OCI-LY1 (cell line): ENCODE data around the gene PLEK.

Source experiments
- H2AFZ ChIP-seq: fragments of 200-600 bp; sonication (generic), shearing (Covaris generic); 2 replicates; pipeline ENCODE4 v1.6.0; 2014; ENCODE audit warnings: antibody characterized with exemption, mild to moderate bottlenecking, low read length
- H3F3A ChIP-seq: fragments of 200-600 bp; sonication (generic), shearing (Covaris generic); 2 replicates; pipeline ENCODE4 v1.6.0; 2014; ENCODE audit warnings: mild to moderate bottlenecking, antibody characterized with exemption, low read length, moderate library complexity; ENCODE audit not compliant: insufficient read depth
- H3K27ac ChIP-seq: fragments of 200-600 bp; sonication (generic); 2 replicates; pipeline ENCODE4 v1.5.1; 2014; ENCODE audit warnings: low read length, mixed run types, mild to moderate bottlenecking, low read depth; ENCODE audit not compliant: poor library complexity, severe bottlenecking
- H3K27me3 ChIP-seq: fragments of 200-600 bp; sonication (generic); 2 replicates; pipeline ENCODE4 v1.6.0; 2014; ENCODE audit warnings: antibody characterized with exemption, mild to moderate bottlenecking, low read length, moderate library complexity; ENCODE audit not compliant: insufficient read depth
- H3K36me3 ChIP-seq: fragments of 200-600 bp; sonication (generic); 2 replicates; pipeline ENCODE4 v1.6.1; 2014; ENCODE audit warnings: mild to moderate bottlenecking, antibody characterized with exemption, low read length, moderate library complexity, mixed read lengths; ENCODE audit not compliant: insufficient read depth
- H3K4me1 ChIP-seq: fragments of 200-600 bp; sonication (generic); 2 replicates; pipeline ENCODE4 v1.5.1; 2014; ENCODE audit warnings: mild to moderate bottlenecking, low read length, moderate library complexity; ENCODE audit not compliant: insufficient read depth, severe bottlenecking
- H3K4me2 ChIP-seq: fragments of 200-600 bp; sonication (generic), shearing (Covaris generic); 2 replicates; pipeline ENCODE4 v1.6.1; 2014; ENCODE audit warnings: low read length
- H3K4me3 ChIP-seq: fragments of 200-600 bp; sonication (generic); 2 replicates; pipeline ENCODE4 v1.5.1; 2014; ENCODE audit warnings: low read length, low read depth, mild to moderate bottlenecking, mixed read lengths; ENCODE audit not compliant: poor library complexity, severe bottlenecking
- H3K79me2 ChIP-seq: fragments of 200-600 bp; shearing (Covaris generic); 2 replicates; pipeline ENCODE4 v1.6.1; 2016; ENCODE audit warnings: mixed run types, low read length, mixed read lengths; ENCODE audit not compliant: insufficient read depth
- H3K9ac ChIP-seq: fragments of 200-600 bp; sonication (generic), shearing (Covaris generic); 2 replicates; pipeline ENCODE4 v1.6.1; 2014; ENCODE audit warnings: mild to moderate bottlenecking, low read length, mixed read lengths
- H3K9me2 ChIP-seq: fragments of 200-600 bp; sonication (generic), shearing (Covaris generic); 2 replicates; pipeline ENCODE4 v1.6.1; 2014; ENCODE audit warnings: low read depth, mild to moderate bottlenecking, low read length, mixed read lengths
- H3K9me3 ChIP-seq: fragments of 200-600 bp; shearing (Covaris generic); 2 replicates; pipeline ENCODE4 v1.6.1; 2014; ENCODE audit warnings: low read length, mixed read lengths
- H4K20me1 ChIP-seq: fragments of 200-600 bp; sonication (generic), shearing (Covaris generic); 2 replicates; pipeline ENCODE4 v1.6.0; 2016; ENCODE audit warnings: mild to moderate bottlenecking, low read length; ENCODE audit not compliant: insufficient read depth
- EZH2 ChIP-seq: fragments of 200-600 bp; sonication (generic), shearing (Covaris generic); IDR thresholded peaks from 2 replicates; pipeline ENCODE4 v1.8.0; 2017; ENCODE audit warnings: borderline replicate concordance, mixed run types, mild to moderate bottlenecking, antibody characterized with exemption, low read length, moderate library complexity, mixed read lengths
- TF ChIP-seq, protein P1 (sequence below): fragments of 200-600 bp; sonication (generic), shearing (Covaris generic); IDR thresholded peaks from 2 replicates; pipeline ENCODE4 v1.5.1; 2017; ENCODE audit warnings: mild to moderate bottlenecking, antibody characterized with exemption, low read length, moderate library complexity, mixed read lengths

The PLEK gene

DNA sequence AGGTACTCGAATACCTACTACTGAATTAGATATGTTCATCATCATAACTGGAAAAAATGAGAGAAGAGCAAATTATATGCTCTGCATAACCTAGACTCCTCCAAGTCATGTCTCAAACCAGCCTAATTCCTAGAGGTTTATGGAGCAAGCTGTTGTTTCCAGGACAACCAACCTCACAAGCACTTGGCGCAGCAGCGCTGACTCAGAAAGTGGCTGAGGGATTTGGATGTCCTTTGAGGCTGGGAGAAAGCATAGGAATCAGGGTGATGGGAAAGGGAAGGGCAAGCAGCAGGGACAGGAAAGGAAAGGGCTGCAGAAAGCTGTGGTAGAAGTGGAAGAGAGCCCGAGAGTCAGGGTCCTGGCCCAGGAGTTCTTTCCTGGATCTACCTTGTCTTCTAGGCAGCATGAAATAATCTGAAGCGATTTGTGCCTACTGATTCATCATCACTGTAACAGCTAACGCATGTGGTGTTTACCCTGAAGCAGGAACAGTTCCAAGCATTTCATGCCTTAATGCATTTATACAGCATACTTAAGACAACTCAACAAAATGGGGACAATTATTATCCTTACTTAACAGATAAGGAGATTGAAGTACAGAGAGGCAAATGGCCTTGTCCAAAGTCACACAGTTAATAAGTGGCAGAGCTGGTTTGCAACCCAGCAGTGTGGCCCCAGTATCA, 3.7 kb downstream of the PLEK start:
- Histone ChIP-seq H4K20me1 (no peaks in the 10 kb centered on the region), H3K9ac (no peak overlapping the region), H3K4me2 (no peak overlapping the region)

DNA sequence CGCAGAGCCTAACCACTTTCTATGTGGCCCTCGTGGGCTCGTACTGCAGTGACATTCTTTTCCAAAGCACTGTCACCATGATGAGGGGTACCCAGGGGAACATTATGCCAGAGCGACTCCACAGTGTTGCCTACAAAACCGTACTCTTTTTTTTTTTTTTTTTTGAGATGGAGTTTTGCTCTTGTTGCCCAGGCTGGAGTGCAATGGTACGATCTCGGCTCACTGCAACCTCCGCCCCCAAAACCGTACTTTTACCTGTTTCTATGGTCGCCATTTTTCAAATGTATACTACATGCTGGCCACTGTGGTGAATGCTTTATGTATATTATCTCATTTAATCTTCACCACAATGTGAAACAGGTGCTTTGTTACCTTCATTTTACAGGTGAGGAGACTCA, 4.3 kb downstream of the PLEK start:
- Histone ChIP-seq H3K36me3 (peaks cover 26% of the 10 kb centered on the region), H3K9me2 (no peaks in the 10 kb centered on the region), H3K79me2 (peaks cover 4% of the 10 kb centered on the region; the same call in 1 of the 2 replicates), H2AFZ (no peak overlapping the region), H3K4me1 (peaks cover 49% of the 10 kb centered on the region), H3K4me2 (no peak overlapping the region), H3K4me3 (no peak overlapping the region), H3K9me3 (peaks cover 18% of the 10 kb centered on the region), H3K27ac (no peak overlapping the region), H4K20me1 (no peaks in the 10 kb centered on the region), H3K9ac (no peak overlapping the region), H3K27me3 (no peaks in the 10 kb centered on the region), H3F3A (no peaks in the 10 kb centered on the region)
- TF ChIP-seq, protein P1, sequence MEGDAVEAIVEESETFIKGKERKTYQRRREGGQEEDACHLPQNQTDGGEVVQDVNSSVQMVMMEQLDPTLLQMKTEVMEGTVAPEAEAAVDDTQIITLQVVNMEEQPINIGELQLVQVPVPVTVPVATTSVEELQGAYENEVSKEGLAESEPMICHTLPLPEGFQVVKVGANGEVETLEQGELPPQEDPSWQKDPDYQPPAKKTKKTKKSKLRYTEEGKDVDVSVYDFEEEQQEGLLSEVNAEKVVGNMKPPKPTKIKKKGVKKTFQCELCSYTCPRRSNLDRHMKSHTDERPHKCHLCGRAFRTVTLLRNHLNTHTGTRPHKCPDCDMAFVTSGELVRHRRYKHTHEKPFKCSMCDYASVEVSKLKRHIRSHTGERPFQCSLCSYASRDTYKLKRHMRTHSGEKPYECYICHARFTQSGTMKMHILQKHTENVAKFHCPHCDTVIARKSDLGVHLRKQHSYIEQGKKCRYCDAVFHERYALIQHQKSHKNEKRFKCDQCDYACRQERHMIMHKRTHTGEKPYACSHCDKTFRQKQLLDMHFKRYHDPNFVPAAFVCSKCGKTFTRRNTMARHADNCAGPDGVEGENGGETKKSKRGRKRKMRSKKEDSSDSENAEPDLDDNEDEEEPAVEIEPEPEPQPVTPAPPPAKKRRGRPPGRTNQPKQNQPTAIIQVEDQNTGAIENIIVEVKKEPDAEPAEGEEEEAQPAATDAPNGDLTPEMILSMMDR, result no peak
- no peak for TF ChIP-seq EZH2

More for the DNA sequence above, 3.7 kb downstream of the PLEK start:
- Histone ChIP-seq H3K9me3 (peaks cover 18% of the 10 kb centered on the region), H3K9me2 (no peaks in the 10 kb centered on the region), H3K27me3 (no peaks in the 10 kb centered on the region), H3K27ac (peak overlapping the region; percentile 54), H3K36me3 (peaks cover 26% of the 10 kb centered on the region), H3K4me1 (peaks cover 54% of the 10 kb centered on the region), H3F3A (0 out of 2 replicates have a peak, but pooled peaks cover 3% of the 10 kb centered on the region), H3K79me2 (peaks cover 4% of the 10 kb centered on the region; the same call in 1 of the 2 replicates), H2AFZ (no peak overlapping the region), H3K4me3 (no peak overlapping the region)
- TF ChIP-seq, protein P1, result no peak
- TF ChIP-seq EZH2, result no peak

DNA sequence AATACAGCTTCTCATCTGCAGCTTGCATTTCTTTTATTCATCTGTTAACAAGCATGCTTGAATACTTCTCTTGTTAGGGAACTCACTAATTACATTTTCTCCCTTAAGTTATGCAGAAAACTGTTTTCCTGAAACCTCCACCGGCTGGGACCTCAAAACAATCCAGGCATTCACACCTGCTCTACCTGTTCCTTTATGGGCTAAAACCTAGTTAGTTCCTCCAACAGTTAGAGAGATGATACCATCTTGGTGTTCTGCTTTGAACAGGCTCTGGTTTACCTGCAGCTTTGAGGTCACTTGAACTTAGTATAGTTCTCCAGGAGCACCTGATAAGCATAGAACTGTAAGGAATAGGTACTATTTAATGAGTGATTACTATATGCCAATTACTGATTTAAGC, 6.1 kb downstream of the PLEK start:
- Histone ChIP-seq H3K36me3 (peaks cover 26% of the 10 kb centered on the region), H4K20me1 (no peaks in the 10 kb centered on the region), H3K79me2 (peaks cover 3% of the 10 kb centered on the region; the same call in 1 of the 2 replicates), H3K4me3 (no peak overlapping the region), H3K27me3 (no peaks in the 10 kb centered on the region), H3K4me1 (peaks cover 44% of the 10 kb centered on the region), H3K9me2 (no peaks in the 10 kb centered on the region), H3K27ac (no peak overlapping the region), H3K4me2 (no peak overlapping the region), H3F3A (no peaks in the 10 kb centered on the region), H3K9ac (no peak overlapping the region), H3K9me3 (peaks cover 18% of the 10 kb centered on the region), H2AFZ (no peak overlapping the region)
- no peak for TF ChIP-seq EZH2
- TF ChIP-seq, protein P1, result no peak
